HEK293 (cell line): ENCODE measurements around the gene KRT40.

Experiments used
- CTCF ChIA-PET: fragments of 350-600 bp; formaldehyde crosslinking; extraction: SDS; loops from one replicate; lab custom pipeline; 2021; ENCODE audit warnings: antibody characterized with exemption; lab: Yijun Ruan, JAX
- POLR2A ChIA-PET: fragments of 300-600 bp; formaldehyde crosslinking; extraction: SDS; loops from one replicate; lab custom pipeline; 2020; ENCODE audit warnings: antibody characterized with exemption, inconsistent platforms; lab: Yijun Ruan, JAX
- H3K27ac ChIP-seq: fragments of 200-500 bp; sonication (Bioruptor generic); 2 replicates; pipeline ENCODE4 v1.5.1; 2014; ENCODE audit warnings: low read depth, low read length, control low read depth, inconsistent platforms; ENCODE audit errors: extremely low read depth
- H3K36me3 ChIP-seq, 2 experiments: fragments of 200-500 bp in 1 of 2; sonication (Bioruptor generic) in 1 of 2; 1 replicate in 1 of 2; 2 replicates in 1 of 2; pipeline ENCODE4 v1.5.1; 2014 to 2017; ENCODE audit warnings: inconsistent platforms in 2 of 2, low read length in 2 of 2; ENCODE audit not compliant: control insufficient read depth in 2 of 2, insufficient read depth in 1 of 2
- H3K4me1 ChIP-seq: fragments of 200-500 bp; sonication (Bioruptor generic); 2 replicates; pipeline ENCODE4 v1.5.1; 2014; ENCODE audit warnings: mild to moderate bottlenecking, low read length, inconsistent platforms; ENCODE audit not compliant: control insufficient read depth, insufficient read depth
- H3K4me3 ChIP-seq: 2 replicates; pipeline ENCODE4 v1.5.1; 2011; ENCODE audit warnings: low read depth, mild to moderate bottlenecking, control low read depth, low read length, moderate library complexity
- H3K9me3 ChIP-seq: fragments of 200-500 bp; sonication (Bioruptor generic); 2 replicates; pipeline ENCODE4 v1.5.1; 2014; ENCODE audit warnings: low read depth, low read length, inconsistent platforms; ENCODE audit not compliant: control insufficient read depth, insufficient read depth
- KLF8 ChIP-seq: fragments of 450-650 bp; formaldehyde crosslinking; IDR thresholded peaks from 2 replicates; pipeline ENCODE4 v1.5.1; 2016; ENCODE audit warnings: missing biosample characterization, missing genetic modification characterization
- OSR2 ChIP-seq: fragments of 450-650 bp; formaldehyde crosslinking; IDR thresholded peaks from 2 replicates; pipeline ENCODE4 v1.5.1; 2016; ENCODE audit warnings: missing biosample characterization, missing genetic modification characterization
- REPIN1 ChIP-seq: fragments of 450-650 bp; formaldehyde crosslinking; IDR thresholded peaks from 2 replicates; pipeline ENCODE4 v1.5.1; 2017; ENCODE audit warnings: missing biosample characterization, missing genetic modification characterization, low read depth
- SP7 ChIP-seq: fragments of 450-650 bp; formaldehyde crosslinking; IDR thresholded peaks from 2 replicates; pipeline ENCODE4 v1.5.1; 2016; ENCODE audit warnings: missing biosample characterization, missing genetic modification characterization
- ZNF157 ChIP-seq: fragments of 450-650 bp; formaldehyde crosslinking; IDR thresholded peaks from 2 replicates; pipeline ENCODE4 v1.5.1; 2016; ENCODE audit warnings: missing biosample characterization, missing genetic modification characterization
- ZNF311 ChIP-seq: fragments of 450-650 bp; formaldehyde crosslinking; IDR thresholded peaks from 2 replicates; pipeline ENCODE4 v1.5.1; 2017; ENCODE audit warnings: missing biosample characterization, missing genetic modification characterization, borderline replicate concordance
- ZNF433 ChIP-seq: fragments of 450-650 bp; formaldehyde crosslinking; IDR thresholded peaks from 2 replicates; pipeline ENCODE4 v1.5.1; 2016; ENCODE audit warnings: missing biosample characterization, missing genetic modification characterization, low read depth
- ZNF473 ChIP-seq: fragments of 450-650 bp; formaldehyde crosslinking; IDR thresholded peaks from 2 replicates; pipeline ENCODE4 v1.5.1; 2017; ENCODE audit warnings: missing biosample characterization, missing genetic modification characterization
- ZNF513 ChIP-seq: fragments of 450-650 bp; IDR thresholded peaks from 2 replicates; pipeline ENCODE4 v1.5.1; 2018; ENCODE audit warnings: missing biosample characterization, missing genetic modification characterization
- ZNF571 ChIP-seq: fragments of 450-650 bp; formaldehyde crosslinking; IDR thresholded peaks from 2 replicates; pipeline ENCODE4 v1.5.0; 2017; ENCODE audit warnings: missing biosample characterization, missing genetic modification characterization
- ZNF645 ChIP-seq: fragments of 450-650 bp; formaldehyde crosslinking; IDR thresholded peaks from 2 replicates; pipeline ENCODE4; 2016; ENCODE audit warnings: missing biosample characterization, missing genetic modification characterization
- ZNF791 ChIP-seq: fragments of 450-650 bp; formaldehyde crosslinking; IDR thresholded peaks from 2 replicates; pipeline ENCODE4 v1.5.1; 2016; ENCODE audit warnings: missing biosample characterization, missing genetic modification characterization
- TF ChIP-seq, protein P1 (sequence below): fragments of 450-650 bp; formaldehyde crosslinking; IDR thresholded peaks from 2 replicates; pipeline ENCODE4 v1.5.1; 2016; ENCODE audit warnings: missing biosample characterization, missing genetic modification characterization
- TF ChIP-seq, protein P2 (sequence below): fragments of 450-650 bp; formaldehyde crosslinking; conservative IDR thresholded peaks from 2 replicates; pipeline ENCODE4 v1.5.1; 2016; ENCODE audit warnings: low read depth, missing biosample characterization, missing genetic modification characterization
- TF ChIP-seq, protein P3 (sequence below): IDR thresholded peaks from 2 replicates; pipeline ENCODE4 v1.6.1; 2011; ENCODE audit warnings: mild to moderate bottlenecking, low read depth, low read length, borderline replicate concordance

The KRT40 gene

DNA sequence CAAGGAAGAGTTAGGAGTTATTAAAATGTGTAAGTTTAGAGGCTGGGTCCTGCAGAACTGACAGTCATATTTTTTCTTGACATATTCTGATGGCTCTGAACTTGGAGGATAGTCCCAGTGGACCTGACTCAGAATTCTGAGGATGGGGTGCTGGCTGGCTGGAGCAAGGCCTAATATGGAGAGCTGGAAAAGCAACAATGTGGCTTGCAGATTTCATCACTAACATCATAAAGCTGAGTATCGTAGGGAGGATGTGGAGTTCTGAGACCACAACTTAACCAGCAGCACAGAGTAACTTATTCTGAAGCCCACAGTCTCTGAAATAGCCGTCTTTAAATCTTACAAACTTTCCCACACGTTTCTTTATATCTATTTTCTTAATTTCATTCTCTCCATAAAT, 40.6 kb upstream of the KRT40 start:
- TF ChIP-seq, protein P1, sequence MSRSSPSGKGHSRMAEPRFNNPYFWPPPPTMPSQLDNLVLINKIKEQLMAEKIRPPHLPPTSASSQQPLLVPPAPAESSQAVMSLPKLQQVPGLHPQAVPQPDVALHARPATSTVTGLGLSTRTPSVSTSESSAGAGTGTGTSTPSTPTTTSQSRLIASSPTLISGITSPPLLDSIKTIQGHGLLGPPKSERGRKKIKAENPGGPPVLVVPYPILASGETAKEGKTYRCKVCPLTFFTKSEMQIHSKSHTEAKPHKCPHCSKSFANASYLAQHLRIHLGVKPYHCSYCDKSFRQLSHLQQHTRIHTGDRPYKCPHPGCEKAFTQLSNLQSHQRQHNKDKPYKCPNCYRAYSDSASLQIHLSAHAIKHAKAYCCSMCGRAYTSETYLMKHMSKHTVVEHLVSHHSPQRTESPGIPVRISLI (tag by site-specific recombination), result no peak
- TF ChIP-seq SP7 (tag by site-specific recombination), result no peak
- TF ChIP-seq, protein P2, sequence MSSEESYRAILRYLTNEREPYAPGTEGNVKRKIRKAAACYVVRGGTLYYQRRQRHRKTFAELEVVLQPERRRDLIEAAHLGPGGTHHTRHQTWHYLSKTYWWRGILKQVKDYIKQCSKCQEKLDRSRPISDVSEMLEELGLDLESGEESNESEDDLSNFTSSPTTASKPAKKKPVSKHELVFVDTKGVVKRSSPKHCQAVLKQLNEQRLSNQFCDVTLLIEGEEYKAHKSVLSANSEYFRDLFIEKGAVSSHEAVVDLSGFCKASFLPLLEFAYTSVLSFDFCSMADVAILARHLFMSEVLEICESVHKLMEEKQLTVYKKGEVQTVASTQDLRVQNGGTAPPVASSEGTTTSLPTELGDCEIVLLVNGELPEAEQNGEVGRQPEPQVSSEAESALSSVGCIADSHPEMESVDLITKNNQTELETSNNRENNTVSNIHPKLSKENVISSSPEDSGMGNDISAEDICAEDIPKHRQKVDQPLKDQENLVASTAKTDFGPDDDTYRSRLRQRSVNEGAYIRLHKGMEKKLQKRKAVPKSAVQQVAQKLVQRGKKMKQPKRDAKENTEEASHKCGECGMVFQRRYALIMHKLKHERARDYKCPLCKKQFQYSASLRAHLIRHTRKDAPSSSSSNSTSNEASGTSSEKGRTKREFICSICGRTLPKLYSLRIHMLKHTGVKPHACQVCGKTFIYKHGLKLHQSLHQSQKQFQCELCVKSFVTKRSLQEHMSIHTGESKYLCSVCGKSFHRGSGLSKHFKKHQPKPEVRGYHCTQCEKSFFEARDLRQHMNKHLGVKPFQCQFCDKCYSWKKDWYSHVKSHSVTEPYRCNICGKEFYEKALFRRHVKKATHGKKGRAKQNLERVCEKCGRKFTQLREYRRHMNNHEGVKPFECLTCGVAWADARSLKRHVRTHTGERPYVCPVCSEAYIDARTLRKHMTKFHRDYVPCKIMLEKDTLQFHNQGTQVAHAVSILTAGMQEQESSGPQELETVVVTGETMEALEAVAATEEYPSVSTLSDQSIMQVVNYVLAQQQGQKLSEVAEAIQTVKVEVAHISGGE, result no peak
- no peak for TF ChIP-seq ZNF473
- no peak for TF ChIP-seq ZNF433 (tag by site-specific recombination)
- TF ChIP-seq KLF8 (tag by site-specific recombination), result no peak
- TF ChIP-seq ZNF645 (tag by site-specific recombination), result no peak
- TF ChIP-seq REPIN1 (tag by site-specific recombination), result no peak
- no peak for TF ChIP-seq ZNF791 (tag by site-specific recombination)
- no peak for TF ChIP-seq ZNF571 (tag by site-specific recombination)
- CTCF ChIA-PET, result interaction anchor here (1.0 kb wide), 1 partner anchor 524 kb away, joined by 5 read pairs; no protein-coding TSS in a partner anchor
- POLR2A ChIA-PET, result no interaction called here

GRCh38 chr17:41020336-41020735, 36.2 kb upstream of the KRT40 start:
- no peak overlapping the region for H3K27ac ChIP-seq
- CTCF ChIA-PET, result interaction anchor here (0.6 to 1.4 kb wide), 2 partner anchors 55 to 177 kb away, joined by 3 to 5 read pairs; no protein-coding TSS in a partner anchor
- POLR2A ChIA-PET, result no interaction called here
- TF ChIP-seq ZNF157 (tag by site-specific recombination), result peak; percentile 74
- TF ChIP-seq ZNF433 (tag by site-specific recombination), result no peak
- TF ChIP-seq, all 188 proteins: peak for 1
- Histone ChIP-seq H3K4me1 (no peaks in the 10 kb centered on the region), H3K9me3 (no peaks in the 10 kb centered on the region), H3K36me3 (no peaks in the 10 kb centered on the region), H3K4me3 (no peak overlapping the region)

More for the DNA sequence above, 40.6 kb upstream of the KRT40 start:
- H3K36me3 ChIP-seq, result no peaks in the 10 kb centered on the region
- no peak overlapping the region for H3K4me3 ChIP-seq
- no peaks in the 10 kb centered on the region for H3K4me1 ChIP-seq
- no peak overlapping the region for H3K27ac ChIP-seq
- H3K9me3 ChIP-seq, result no peaks in the 10 kb centered on the region

GRCh38 chr17:41019415-41019814, 35.3 kb upstream of the KRT40 start:
- Histone ChIP-seq H3K4me1 (no peaks in the 10 kb centered on the region), H3K4me3 (no peak overlapping the region), H3K36me3 (no peaks in the 10 kb centered on the region), H3K27ac (no peak overlapping the region), H3K9me3 (no peaks in the 10 kb centered on the region)
- POLR2A ChIA-PET, result no interaction called here
- TF ChIP-seq, protein P3, sequence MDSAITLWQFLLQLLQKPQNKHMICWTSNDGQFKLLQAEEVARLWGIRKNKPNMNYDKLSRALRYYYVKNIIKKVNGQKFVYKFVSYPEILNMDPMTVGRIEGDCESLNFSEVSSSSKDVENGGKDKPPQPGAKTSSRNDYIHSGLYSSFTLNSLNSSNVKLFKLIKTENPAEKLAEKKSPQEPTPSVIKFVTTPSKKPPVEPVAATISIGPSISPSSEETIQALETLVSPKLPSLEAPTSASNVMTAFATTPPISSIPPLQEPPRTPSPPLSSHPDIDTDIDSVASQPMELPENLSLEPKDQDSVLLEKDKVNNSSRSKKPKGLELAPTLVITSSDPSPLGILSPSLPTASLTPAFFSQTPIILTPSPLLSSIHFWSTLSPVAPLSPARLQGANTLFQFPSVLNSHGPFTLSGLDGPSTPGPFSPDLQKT, result no peak
- TF ChIP-seq OSR2 (tag by site-specific recombination), result no peak
- no peak for TF ChIP-seq ZNF513
- TF ChIP-seq ZNF311 (tag by site-specific recombination), result no peak
- CTCF ChIA-PET, result interaction anchor here (0.6 to 1.4 kb wide), 3 partner anchors 54 to 569 kb away, joined by 3 to 4 read pairs (median 3); no protein-coding TSS in a partner anchor
